ENCODE results near the gene UBAP2. TPM values are rescaled to one million over a fixed set of nuclear protein-coding genes. Genes with fewer than 3 reads are reported as not detected.

The UBAP2 gene
- total and polyA plus RNA-seq, 2 of the 4 experiments (the other 2 are of a cell fraction): 12.9 to 25.5 TPM

- TF ChIP-seq NFE2L2 (IDR thresholded peaks at IDR 0.05; ENCODE audit: low read depth, low read length) (no peak), FOS (IDR thresholded peaks at IDR 0.05; ENCODE audit: low read depth, low read length) (no peak), RFX5 (IDR thresholded peaks at IDR 0.05; ENCODE audit: low read depth, low read length) (no peak), MAFK (IDR thresholded peaks at IDR 0.05; ENCODE audit: low read depth, low read length) (no peak), ELK1 (IDR thresholded peaks at IDR 0.05; ENCODE audit: borderline replicate concordance, low read depth, low read length) (no peak), RCOR1 (IDR thresholded peaks at IDR 0.05; ENCODE audit: insufficient replicate concordance, low read length) (no peak), SMC3 (IDR thresholded peaks at IDR 0.05; ENCODE audit: low read depth, low read length) (no peak), CTCF (conservative IDR thresholded peaks at IDR 0.05; ENCODE audit: low read depth, low read length) (no peak), MXI1 (IDR thresholded peaks at IDR 0.05; ENCODE audit: borderline replicate concordance, low read depth, low read length) (no peak), RAD21 (IDR thresholded peaks at IDR 0.05; ENCODE audit: low read length) (no peak), CEBPB (IDR thresholded peaks at IDR 0.05; ENCODE audit: low read depth, low read length) (no peak), CHD1 (IDR thresholded peaks at IDR 0.05; ENCODE audit: low read depth, low read length) (no peak), BHLHE40 (IDR thresholded peaks at IDR 0.05; ENCODE audit: low read depth, low read length) (no peak), MAZ (IDR thresholded peaks at IDR 0.05; ENCODE audit: borderline replicate concordance, low read depth, low read length) (no peak)
- TF ChIP-seq, protein P1, sequence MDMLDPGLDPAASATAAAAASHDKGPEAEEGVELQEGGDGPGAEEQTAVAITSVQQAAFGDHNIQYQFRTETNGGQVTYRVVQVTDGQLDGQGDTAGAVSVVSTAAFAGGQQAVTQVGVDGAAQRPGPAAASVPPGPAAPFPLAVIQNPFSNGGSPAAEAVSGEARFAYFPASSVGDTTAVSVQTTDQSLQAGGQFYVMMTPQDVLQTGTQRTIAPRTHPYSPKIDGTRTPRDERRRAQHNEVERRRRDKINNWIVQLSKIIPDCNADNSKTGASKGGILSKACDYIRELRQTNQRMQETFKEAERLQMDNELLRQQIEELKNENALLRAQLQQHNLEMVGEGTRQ (IDR thresholded peaks at IDR 0.05; ENCODE audit: low read depth, low read length): no peak
- no peak overlapping the region for H4K8ac ChIP-seq (ENCODE audit: low read depth in 2 of 2, low read length in 2 of 2)
- no peak for ATAC-seq (ENCODE audit: low read depth)
- no peak overlapping the region for H3K14ac ChIP-seq (replicated peaks; ENCODE audit: low read depth, low read length)
- no peak overlapping the region for H3K4me3 ChIP-seq (ENCODE audit: insufficient read depth, low read depth, low read length)
- peak overlapping the region; percentile 20; the same call in 1 of the 2 replicates for H3K23ac ChIP-seq (ENCODE audit: low read depth, low read length)
- no peak overlapping the region for H2BK120ac ChIP-seq (ENCODE audit: low read depth, low read length)
- no peak overlapping the region for H2BK5ac ChIP-seq (ENCODE audit: low read depth, low read length, poor library complexity, severe bottlenecking)
- H3K27ac ChIP-seq (ENCODE audit: insufficient read depth, low read length): no peak overlapping the region
- 90% methylated on average over 2 of the region's 10 CpGs; no CpG with 5 or more reads in 1 of the 2 experiments for WGBS, 2 experiments (ENCODE audit: extremely low coverage in 2 of 2, insufficient read length in 1 of 2)
- in situ Hi-C loops (cut with MboI; ENCODE audit: low sequenced_read_pairs): no loop called here
- no peak overlapping the region for H2BK15ac ChIP-seq (ENCODE audit: low read depth, low read length)
- H2AFZ ChIP-seq (replicated peaks; ENCODE audit: low read length, poor library complexity): no peak overlapping the region
- H2AK5ac ChIP-seq (ENCODE audit: low read depth, low read length): no peak overlapping the region
- dilution Hi-C loops (cut with HindIII; ENCODE audit: low sequenced_read_pairs, unreplicated experiment): no loop called here
- ChIA-PET CTCF (no interaction called here), POLR2A (ENCODE audit: unreplicated experiment) (no interaction called here)
- no peak overlapping the region for H3K4me2 ChIP-seq (ENCODE audit: low read depth, low read length)
- no peaks in the 10 kb centered on the region for H3K36me3 ChIP-seq (ENCODE audit: control insufficient read depth, insufficient read depth, low read length)
- no peak overlapping the region for H3K4ac ChIP-seq (ENCODE audit: low read depth, low read length)
- BruUV-seq (replicated peaks): no TSS peak
- H3K79me1 ChIP-seq (ENCODE audit: low read depth in 1 of 2, low read length in 2 of 2): peaks cover 15 to 78% of the 10 kb centered on the region in 2 experiments
- no peak overlapping the region for H4K91ac ChIP-seq (ENCODE audit: insufficient read depth, low read depth, low read length)
- peaks cover 7% of the 10 kb centered on the region for H3K4me1 ChIP-seq (ENCODE audit: control insufficient read depth, insufficient read depth, low read length)
- H2BK20ac ChIP-seq (ENCODE audit: low read depth, low read length): no peak overlapping the region
- H3K27me3 ChIP-seq (ENCODE audit: control insufficient read depth, insufficient read depth, low read length): no peaks in the 10 kb centered on the region
- H4K5ac ChIP-seq (ENCODE audit: low read depth, low read length): no peak overlapping the region
- peaks cover 75% of the 10 kb centered on the region for H4K20me1 ChIP-seq (ENCODE audit: insufficient read depth, low read length)
- H3K18ac ChIP-seq (ENCODE audit: low read depth, low read length): no peak overlapping the region
- DNase-seq: no peak
- intact Hi-C loops (cut with micrococcal nuclease): no loop called here
- peaks cover 26% of the 10 kb centered on the region for H3K9me1 ChIP-seq (ENCODE audit: insufficient read depth, low read length)
- H3K9ac ChIP-seq (ENCODE audit: low read depth, low read length): no peak overlapping the region
- no peak overlapping the region for H2AK9ac ChIP-seq (replicated peaks; ENCODE audit: low read depth, low read length, poor library complexity)
- H3K9me3 ChIP-seq (ENCODE audit: control insufficient read depth, insufficient read depth, low read length): no peaks in the 10 kb centered on the region
- no peak overlapping the region for H3K56ac ChIP-seq (ENCODE audit: extremely low read depth, insufficient read depth, low read length)
These were observed 170.8 kb downstream of the UBAP2 start for GRCh38 chr9:33877727-33878489.
